ENCODE data around the gene LRCOL1. TPM values are rescaled to one million over a fixed set of nuclear protein-coding genes. Genes with fewer than 3 reads are reported as not detected.

Gene LRCOL1
- total RNA-seq, 1 experiment from 2014 or later = not detected

DNA sequence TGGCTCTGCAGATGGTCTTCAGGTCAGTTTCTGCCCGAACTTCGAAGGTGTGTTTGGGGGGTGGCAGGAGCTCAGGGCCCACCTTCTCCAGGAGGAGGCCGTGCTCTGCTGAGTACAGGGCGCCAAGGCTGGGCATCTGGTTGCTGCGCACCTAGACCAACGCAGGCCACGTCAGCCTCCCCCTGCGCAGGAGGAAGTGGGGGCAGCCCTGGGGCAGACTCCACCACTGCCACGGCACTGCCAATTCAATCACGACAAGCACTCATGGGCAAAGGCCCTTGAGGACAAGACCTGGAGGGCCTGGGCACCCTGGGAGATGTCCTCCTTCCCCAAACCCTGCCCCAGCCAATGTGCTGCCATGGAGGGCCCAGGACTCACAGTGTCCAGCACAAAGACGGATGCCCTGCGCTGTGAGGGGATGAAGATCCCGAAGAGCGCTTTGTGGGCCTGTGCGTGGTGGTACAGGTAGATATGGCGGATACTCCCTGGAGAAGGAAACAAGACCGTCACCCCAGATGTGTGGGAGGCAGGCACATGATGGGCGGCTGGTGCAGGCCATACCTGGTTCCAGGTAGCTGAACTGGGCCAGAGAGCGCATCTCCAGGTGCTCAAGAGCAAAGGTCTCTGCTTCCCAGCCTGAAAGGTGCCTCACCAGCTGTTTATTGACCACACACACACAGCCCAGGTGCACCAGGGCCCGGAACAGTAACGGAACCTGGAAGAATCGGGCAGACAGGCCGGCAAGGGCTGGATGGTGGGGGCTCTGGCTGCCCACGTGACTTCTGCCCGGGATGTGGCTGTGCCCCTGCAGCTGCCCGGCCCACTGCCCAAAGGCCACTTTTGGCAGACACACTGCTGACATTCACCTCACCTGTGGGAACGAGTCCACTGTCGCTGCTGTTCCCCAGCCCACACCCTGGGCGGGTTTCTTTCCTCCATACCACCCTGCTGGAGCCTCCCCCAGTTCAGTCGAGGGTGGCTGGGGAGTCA, 32.8 kb upstream of the LRCOL1 start:
- Histone ChIP-seq H3K9me2 (ENCODE audit: insufficient read depth) (no peaks in the 10 kb centered on the region), H3K27me3 (ENCODE audit: insufficient read depth, low read length) (no peaks in the 10 kb centered on the region), H3K4me3 (replicated peaks in 1 of 2; ENCODE audit: low read depth in 1 of 2, low read length in 2 of 2) (no peak overlapping the region), H3K9me3 (ENCODE audit: control insufficient read depth in 1 of 2, insufficient read depth in 1 of 2, low read depth in 1 of 2, low read length in 2 of 2) (no peaks in the 10 kb centered on the region), H3K4me2 (ENCODE audit: low read length) (no peak overlapping the region), H3K79me2 (ENCODE audit: insufficient read depth, low read length) (no peaks in the 10 kb centered on the region), H3K36me3 (ENCODE audit: control insufficient read depth in 1 of 2, insufficient read depth in 2 of 2, low read length in 2 of 2) (peaks cover 28 to 47% of the 10 kb centered on the region in 2 experiments; a peak in 3 of 4 replicates), H2AFZ (ENCODE audit: low read depth, low read length, poor library complexity, severe bottlenecking) (no peak overlapping the region), H4K20me1 (ENCODE audit: insufficient read depth) (no peaks in the 10 kb centered on the region), H3K4me1 (ENCODE audit: control insufficient read depth in 1 of 2, insufficient read depth in 2 of 2, low read length in 2 of 2) (no peaks in the 10 kb centered on the region), H3K9ac (ENCODE audit: low read length) (no peak overlapping the region), H3K27ac (ENCODE audit: low read depth, low read length) (no peak overlapping the region)
- BruUV-seq (replicated peaks) = no TSS peak
- CTCF ChIA-PET = no interaction called here
- intact Hi-C loops (cut with micrococcal nuclease) = no loop called here
- POLR2A ChIA-PET = no interaction called here
- no peak for TF ChIP-seq EZH2phosphoT487 (IDR thresholded peaks at IDR 0.05; ENCODE audit: borderline replicate concordance)
- TF ChIP-seq ELF1 (IDR thresholded peaks at IDR 0.05; ENCODE audit: borderline replicate concordance, low read depth) = no peak
- TF ChIP-seq ZNF274 (IDR thresholded peaks at IDR 0.05; ENCODE audit: low read depth, low read length) = no peak
- TF ChIP-seq SP1 (IDR thresholded peaks at IDR 0.05; ENCODE audit: low read depth) = no peak
- no peak for TF ChIP-seq CEBPB (IDR thresholded peaks at IDR 0.05; ENCODE audit: low read depth)
- no peak for TF ChIP-seq TCF7L2 (IDR thresholded peaks at IDR 0.05; ENCODE audit: borderline replicate concordance, extremely low read depth, insufficient read depth, insufficient read length)
- no peak for TF ChIP-seq FOSL1 (IDR thresholded peaks at IDR 0.05; ENCODE audit: low read depth)
- no peak for TF ChIP-seq RAD21 (IDR thresholded peaks at IDR 0.05; ENCODE audit: low read depth)
- TF ChIP-seq, protein P1, sequence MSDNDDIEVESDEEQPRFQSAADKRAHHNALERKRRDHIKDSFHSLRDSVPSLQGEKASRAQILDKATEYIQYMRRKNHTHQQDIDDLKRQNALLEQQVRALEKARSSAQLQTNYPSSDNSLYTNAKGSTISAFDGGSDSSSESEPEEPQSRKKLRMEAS (IDR thresholded peaks at IDR 0.05) = no peak
- DNase-seq (ENCODE audit: low read depth, low spot score) (no peak), ATAC-seq (no peak)
- RAD21 ChIA-PET (ENCODE audit: low non-redundant PET in 1 of 2, low total read pairs in 2 of 2, uncharacterized antibody in 2 of 2, unreplicated experiment in 2 of 2) = no interaction called here
